Astrocyte of the hippocampus (primary cell): ENCODE measurements around the gene TMEM107.
"Not testable (repeated sequence)": the region's sequence is repeated elsewhere in the genome, so short reads cannot be mapped to it uniquely, and the experiment has no call there.

ENCODE experiments used
- DNase-seq: peaks from one replicate; pipeline ENCODE4 v3.0.0; 2011; ENCODE audit warnings: low read depth, low spot score

The TMEM107 gene

DNA sequence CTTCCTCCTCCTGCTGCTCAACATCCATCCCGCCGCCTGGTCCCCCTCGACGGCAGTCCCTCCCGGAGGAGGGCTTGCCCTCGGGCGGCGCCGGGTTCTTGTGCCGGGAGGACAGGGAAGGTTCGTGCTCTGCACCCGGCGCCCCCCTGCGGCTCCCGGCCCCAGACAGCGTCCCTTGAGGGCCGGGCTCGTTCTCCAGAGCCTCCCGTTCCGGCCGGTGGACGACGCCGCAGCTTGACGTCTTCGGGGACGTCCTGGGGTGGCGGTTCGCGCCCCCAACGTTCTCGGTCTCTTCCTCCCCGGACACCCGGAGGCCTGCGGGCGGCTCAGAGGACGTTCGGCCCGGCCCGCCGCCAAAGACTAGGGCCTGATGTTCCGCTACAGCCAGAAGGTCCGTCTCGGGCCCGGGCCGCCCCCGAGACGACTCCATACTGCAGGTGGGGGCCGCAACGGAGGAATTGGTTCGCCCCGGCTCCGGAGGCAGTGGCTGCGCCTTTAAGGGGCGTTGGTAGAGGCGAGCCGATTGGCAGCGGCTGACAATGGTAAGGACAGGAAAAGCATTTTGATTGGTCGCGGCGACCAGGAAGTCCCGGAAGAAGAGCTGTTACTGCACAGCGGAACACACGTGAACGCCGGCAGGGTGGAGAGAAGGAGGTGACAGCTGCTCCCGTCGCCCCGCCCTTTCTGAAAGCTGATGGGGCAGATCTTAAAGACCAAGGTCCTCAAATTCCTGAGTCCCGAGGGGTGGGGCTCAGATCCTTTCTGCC is 13.7 kb upstream of the TMEM107 start, which contains the start of gene BORCS6:
Gene BORCS6 (minus strand): TSS at position 470 of the 767 bp plus-strand sequence. CDS start 40 bp downstream, at position 430.
- peak; percentile 99 for DNase-seq

DNA sequence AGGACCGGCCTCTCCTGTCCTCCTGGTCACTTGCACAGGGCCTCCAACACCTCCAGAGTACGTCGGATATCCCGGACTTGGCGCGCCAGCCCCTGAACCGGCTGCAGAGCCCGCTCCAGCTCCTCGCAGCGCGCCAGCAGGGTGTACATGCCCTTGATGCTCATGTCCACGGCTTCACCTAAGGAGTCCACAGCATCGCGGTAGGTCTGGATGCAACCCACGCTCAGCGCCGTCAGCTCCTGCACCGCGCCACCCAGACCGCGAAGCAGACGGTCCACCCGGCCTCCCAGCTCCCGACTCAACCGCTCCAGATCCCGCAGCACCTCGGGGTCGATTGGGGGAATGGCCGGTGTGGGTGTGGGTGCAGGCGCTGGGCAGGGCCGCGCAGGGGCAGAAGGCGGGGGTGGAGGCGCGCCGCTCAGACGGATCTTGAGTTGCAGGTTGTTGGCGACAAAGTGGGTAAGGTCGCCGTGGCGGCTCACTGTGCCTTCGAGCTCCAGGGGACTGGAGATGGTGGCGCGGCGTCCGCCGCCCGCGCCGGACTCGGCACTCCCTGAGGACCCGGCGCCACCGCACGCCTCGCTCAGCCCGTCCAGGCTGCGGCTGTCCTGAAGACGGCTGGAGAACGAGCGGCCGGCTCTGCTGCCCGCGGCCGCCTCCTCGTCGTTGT is 13.0 kb upstream of the TMEM107 start:
- peak; percentile 40 for DNase-seq

DNA sequence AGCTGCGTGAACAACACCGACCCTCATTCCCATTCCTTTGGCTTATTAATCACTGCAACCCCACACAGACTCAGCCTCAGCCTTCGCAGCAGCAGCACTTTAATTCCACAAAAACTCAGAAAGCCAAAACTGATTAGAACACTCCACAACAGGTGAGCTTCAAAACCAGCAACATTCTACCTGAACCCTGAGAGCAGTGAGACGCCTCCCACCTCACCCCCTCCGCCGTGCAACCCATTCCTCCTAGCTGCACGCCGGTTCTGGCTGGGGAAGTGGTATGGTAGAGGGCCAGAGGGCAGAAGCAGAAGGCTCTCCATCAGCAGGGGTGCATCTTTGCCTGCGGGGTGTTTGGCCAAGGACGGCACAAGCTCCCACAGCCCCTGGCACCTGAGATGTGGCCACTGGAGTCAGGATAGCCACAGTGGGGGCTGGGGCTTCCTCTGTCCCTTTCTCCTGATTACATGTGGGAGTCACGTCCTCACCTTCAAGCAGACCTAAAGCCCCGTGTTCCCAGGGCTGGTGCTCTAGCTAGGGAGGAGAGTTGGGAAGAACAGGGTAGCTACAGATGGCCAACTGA is 12.2 kb upstream of the TMEM107 start:
- DNase-seq: no peak

DNA sequence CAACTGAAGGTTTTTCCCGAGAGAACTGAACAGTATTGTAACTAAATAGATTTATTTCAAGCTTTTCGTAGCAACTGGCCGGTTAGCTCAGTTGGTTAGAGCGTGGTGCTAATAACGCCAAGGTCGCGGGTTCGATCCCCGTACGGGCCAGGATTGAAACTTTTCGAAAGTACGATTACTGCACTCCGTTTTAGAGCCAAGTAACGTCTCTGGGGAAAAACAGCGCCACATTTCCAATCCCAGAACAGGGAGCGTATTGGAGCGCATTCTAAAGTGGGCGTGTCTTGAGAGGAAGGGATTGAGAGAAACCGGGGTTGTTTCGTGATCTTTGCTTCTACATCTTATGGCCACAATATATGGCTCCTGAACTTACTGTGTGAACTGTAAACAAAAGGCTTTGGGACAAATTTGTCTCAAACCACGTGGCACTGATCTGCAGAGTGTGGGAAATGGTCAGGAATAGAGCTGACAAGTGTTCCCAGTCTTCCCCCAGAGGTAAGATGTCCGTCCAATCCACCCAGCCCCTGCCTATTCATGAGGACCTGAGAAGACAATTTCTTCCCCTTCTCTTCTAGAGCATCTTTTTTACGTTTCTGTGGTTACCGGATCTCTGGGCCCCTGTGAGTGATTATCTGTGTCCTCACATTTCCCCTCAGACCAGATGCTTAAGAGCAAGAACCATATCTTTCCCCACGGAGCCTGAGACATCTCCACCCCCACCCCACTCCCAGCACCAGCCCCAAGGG is 11.5 kb upstream of the TMEM107 start:
- DNase-seq: peak; percentile 98

DNA sequence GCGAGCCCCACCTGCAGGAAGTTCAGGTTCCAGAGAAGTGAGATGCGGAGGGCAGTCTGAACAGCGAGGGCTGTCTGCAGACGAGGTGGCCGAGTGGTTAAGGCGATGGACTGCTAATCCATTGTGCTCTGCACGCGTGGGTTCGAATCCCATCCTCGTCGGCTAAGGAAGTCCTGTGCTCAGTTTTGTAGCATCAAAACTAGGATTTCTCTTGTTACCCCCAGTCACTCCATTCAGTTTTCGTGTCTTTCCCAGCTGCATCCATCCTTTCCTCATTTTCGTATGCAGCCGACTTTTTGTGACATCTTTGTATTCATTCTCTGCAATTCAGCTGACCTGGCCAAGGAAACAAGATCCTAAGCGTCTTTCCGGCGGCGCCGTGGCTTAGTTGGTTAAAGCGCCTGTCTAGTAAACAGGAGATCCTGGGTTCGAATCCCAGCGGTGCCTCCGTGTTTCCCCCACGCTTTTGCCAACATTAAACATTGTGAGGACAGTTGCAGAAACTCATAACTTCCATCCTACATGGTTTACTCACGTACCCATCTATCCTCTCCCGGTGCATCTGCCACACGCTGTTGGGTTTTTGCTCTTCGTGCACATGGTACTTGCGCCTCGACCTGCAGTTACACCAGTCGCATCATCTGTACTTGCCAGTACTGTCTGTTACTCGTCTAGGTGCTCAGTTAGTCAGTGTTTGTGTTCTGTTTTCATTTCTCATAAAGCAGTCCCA is 10.8 kb upstream of the TMEM107 start:
- peak; percentile 96 for DNase-seq

DNA sequence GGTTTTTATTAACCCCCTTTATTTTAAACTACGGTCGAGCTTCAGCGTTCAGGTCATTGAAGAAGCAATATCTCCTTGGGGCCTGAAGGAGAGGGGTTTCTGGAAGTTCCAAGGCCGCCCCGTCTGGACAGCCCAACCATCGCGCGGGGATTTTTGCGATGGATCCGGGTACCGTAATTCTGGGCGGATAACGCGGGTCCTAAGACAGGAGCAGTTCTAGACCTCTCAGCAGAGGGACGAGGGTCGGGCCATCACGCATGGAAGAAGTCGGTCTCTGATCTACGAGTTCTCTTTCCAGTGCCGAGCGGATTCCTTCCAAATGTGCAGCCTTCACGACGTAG is 10.2 kb upstream of the TMEM107 start:
- no peak for DNase-seq

DNA sequence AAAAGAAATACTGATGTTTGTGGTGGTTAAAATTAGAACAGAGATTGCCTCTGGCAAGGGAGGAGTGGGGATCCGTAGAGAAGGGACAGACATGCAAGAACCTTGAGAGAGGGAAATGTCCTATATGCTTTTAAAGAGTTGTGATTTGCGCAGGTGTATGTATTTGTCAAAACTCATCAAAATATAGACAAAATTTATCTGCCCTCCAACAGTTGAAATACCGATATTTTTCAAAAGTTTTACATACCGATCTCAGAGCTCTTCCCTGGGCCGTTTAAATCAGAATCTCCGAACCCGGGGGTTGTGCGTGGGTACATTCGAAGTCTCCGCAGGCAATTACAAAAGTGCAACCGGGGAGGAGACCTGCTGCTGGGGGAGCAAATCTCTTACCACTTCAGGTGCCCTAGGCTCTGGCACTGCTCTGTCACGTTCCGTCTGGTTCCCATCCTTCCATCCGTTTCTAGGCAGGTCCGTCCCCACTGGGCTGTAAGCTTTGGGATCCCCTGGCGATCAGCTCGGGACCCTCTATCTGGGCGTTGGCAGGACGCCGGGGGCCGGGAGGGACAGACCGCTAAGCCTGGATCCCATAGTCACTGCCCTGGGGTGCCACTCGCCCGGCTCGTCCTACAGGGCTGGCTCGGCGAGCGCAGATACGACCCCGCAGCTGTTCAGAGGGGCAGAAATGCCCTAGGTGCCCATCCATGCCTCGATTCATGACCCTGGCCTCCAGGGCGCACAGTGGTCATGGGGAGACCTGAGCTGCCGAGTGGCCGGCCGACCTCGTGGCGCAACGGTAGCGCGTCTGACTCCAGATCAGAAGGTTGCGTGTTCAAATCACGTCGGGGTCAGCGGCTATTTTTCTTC is 9.6 kb upstream of the TMEM107 start:
- peak; percentile 86 for DNase-seq

DNA sequence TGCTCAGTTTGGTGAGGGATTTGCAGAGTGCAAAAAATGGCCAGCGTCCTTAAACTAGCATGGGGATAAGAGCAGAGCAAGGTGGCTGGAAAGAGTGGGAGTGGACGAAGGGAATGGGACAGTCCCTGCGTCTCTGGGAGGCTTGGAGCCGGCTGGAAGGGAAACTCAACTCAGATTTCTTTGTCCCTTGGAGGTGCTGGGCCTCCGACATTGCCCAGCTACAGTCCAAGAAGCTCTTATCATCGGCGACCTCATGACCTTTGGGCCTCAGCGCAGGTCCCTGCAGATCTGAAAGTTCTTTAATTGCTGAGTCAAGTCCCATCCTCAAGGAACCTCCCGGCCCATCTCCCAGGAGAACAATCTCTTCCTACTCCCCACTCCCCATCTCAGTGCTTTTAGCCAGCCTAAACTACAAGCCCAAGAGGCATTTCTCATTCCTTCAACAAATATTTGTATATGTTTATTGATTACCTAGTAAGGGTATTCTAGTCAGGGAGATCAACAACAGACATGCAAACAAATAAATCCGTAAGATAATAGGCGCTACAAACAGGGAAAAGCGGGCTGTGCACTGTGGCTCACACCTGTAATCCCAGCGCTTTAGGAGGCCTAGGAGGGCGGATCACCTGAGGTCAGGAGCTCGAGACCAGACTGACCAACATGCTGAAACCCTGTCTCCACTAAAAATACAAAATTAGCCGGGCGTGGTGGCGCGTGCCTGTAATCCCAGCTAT is 985 bp upstream of the TMEM107 start:
- no peak for DNase-seq

DNA sequence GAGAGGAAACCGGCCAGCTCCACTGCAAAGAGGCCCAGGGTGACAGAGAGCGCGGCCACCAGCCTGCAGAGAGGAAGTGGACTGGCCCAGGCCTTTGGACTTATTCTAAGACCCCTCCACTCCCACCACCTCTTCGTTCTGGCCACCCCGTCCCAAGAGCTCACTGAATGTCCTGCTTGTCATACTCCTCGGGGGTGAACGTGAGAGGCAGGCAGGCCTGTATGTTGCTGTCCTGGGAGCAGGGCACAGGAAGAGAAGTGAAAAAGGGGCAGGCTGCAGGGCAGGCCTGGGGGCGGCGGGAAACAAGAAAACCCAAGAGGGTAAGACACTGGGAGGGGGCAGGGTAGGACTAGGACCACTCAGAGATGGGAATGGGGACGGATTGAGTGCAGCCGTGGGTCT is 384 bp downstream of the TMEM107 start:
- DNase-seq: no peak

DNA sequence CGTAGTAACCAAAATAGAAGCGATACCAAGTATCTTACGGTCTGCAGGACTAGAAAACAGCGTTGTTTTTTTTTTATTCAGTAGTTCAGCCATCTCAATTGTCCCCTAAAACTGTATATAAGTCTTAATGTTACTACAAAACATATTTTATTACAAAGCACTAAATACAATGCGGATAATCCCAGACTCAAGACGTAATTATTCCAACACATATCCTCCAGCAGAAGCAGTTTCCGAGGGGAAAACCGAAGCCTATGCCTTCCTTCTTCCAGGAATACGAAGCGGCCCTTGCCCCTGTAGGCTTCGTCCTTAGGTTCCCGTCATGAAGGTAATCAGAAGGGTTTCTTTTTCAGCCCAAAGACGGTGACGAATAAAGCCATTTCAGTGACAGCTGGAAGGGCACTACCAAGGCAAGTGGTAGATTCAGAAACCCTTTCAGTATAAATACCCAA is 2.3 kb downstream of the TMEM107 start:
- DNase-seq: no peak

DNA sequence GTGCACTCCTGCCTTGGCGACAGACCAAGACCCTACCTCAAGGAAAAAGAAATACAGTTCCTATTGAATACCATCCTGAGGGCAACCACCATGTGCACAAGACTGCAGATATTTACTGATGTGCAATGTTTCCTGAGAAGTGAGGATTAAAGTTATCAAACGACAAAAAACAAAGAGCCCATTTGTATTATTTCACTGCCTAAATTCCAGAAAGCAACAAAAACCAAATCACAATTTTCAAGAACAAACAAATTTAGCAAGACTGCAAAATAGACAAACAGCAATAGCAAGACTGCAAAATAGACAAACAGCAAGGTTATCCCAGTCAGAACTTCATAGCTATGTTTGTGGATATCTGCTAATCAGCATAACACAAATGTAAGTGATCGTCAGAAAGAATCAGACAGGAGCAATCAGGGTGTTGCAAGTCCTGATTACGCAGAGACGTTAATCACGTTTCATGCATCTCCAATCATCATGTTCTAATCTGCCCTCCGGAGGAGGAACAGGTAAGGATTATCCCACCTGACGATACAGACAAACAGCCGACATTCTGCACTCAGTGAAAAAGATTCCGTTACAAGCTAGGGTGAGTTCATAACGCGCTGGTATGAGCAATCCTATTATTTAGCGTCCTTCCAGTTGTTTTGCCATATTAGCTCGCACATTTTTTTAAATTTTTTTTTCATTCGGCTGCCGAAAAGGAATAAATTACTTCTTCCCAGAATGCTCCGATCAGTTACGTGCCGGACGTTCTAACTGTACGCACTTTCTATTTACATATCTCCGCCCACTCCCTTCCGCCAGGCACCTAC is 2.9 kb downstream of the TMEM107 start:
- DNase-seq: peak; percentile 95

DNA sequence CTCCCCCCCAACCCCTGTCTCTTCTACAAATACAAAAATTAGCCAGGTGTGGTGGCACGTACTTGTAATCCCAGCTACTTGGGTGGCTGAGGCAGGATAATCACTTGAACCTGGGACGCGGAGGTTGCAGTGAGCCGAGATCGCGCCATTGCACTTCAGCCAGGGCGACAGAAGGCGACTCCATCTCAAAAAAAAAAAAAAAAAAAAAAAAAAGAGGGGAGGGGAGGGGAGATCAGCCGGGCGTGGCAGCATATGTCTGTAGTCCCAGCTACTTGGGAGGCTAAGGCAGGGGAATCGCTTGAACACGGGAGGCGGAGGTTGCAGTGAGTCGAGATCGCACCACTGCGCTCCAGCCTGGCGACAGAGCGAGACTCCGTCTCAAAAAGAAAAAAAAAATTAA is 6.0 kb downstream of the TMEM107 start:
- DNase-seq: not testable (repeated sequence)

DNA sequence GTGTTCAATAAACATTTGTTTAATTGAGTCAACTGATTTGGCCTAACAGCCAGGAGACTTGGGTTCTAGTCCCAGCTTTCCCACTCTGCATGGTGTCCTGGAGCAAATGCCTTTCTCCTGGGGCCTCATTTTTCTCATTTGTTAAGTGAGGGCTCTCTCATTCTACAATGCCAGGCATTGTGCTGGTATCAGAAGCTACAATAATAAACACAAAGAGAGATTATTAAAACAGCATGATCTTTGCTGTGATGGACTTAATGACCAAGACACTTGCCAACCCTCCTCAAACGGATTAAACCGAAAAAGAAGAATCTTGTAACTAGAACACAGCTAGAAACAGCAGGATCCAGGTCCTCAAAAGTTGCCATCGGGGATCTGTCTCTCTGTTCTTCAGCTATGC is 8.7 kb downstream of the TMEM107 start:
- no peak for DNase-seq

DNA sequence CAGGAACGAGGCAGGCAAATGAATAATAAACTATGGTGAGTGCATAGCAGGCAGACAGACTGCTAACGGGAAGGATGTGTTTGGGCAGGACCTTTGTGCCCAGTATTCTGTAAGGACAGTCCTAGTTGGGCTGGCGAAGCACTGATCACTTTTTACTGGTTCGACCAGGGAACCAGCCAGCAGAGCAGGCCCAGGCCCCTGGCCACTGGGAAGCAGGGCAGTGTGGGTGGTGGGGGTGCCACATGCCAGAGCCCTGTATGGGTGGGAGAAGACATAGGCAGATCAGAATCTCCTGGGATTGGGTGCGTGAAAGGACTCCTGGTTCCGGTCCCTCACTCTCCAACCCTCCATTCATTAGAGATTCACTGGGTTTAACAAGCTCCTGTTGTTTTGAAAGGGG is 9.4 kb downstream of the TMEM107 start:
- DNase-seq: no peak

DNA sequence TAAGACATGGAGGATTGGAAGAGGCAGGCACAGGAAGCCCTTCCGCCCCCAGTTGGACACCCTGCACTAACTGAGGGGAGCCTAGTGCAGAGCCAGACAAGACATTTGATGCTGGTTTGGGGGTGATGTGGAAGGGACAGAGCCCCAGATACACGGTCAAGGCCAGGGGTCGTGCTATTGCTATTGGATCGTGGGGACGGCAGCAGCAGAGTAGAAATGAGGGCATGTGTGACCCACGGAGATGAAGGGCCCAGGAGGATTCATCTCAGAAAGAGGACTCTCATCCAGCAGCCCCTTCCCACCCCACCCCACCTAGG is 11.4 kb downstream of the TMEM107 start:
- no peak for DNase-seq

DNA sequence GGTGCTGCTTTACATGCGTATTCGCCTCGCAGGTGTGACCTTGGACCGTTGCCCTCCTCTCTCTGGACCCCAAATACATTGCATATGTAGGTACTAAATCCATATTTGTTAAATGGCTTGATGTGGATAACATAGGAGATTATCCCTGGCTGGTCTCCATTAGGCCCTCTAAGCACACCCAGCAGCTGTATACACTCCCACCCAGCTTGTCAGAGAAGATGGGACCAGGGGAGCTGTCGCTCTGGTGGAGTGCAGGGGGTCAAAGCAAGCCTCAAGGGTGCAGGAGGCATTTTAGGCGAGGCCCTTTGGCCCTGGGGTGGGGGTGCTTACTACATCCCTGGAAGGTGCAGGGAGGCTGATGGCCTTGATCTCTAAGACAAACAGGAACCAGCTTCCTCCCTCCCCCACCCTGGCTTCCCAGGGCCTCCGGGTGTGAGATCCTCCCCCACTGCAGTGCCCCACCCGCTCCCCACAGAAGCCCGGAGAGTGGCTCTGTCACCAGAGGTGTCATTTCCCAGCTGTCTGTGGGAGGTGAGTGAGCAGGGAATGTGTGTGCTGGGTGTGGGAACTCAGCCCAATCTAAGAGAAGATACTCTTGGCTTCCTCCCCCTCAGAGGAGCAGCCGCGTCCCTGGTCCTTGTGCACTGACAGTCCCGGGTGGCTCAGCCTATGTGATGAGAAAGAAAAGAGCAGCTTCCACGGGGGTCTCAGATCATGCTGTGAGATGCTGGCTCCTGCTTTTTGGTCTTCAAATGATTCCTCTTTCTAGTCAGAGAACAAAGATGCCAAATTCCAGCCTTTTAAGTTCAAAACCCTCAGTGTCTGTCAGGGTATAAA is 12.0 kb downstream of the TMEM107 start:
- DNase-seq: peak; percentile 39

DNA sequence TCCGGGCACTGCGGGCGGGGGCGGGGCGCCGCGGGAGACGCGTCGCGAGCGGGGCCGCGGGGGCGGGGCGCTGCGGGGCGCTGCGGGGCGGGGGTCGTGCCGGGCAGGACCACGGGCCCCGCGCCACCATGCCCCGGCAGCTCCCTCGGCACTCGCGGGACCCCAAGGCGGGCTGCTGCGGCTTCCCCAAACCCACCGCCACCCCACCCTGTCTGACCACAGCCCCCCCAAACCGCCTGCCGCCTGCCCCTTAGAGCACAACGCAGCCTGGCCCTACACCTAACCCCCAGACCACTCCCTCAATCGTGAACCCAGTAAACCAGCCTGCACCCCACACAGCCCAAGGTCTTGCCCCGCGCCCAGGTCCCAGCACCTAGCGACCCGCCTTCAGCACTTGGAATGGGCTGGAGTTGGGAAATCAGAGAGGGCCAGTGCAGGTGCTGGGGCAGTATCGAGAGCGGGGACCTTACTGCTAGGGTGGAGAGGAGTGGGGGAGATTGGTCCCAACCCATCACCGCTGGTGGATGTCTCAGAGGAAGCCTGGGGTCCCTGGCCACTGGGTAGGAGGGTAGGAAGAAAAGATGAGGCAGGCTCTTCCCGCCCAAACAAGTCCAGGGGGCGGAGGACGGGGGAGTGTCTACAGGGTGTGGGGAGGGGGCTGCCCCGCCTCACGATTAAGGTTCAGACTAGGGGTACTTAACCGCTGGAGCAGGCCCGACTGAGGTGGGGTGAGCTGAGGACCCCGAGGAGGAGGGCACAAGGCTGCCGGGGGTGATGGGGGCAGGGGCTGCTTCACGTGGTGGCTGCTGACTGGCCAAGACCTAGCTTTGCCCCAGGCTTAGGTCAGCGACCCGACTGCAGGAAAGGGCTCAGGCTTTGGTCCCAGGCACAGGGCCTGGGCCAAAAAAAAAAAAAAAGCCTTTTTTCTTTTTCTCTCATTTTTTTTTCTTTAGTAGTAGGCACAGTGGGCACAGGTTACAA is 12.9 kb downstream of the TMEM107 start:
- no peak for DNase-seq
